Trophoblast cell (in vitro differentiated cells and primary cell): ENCODE measurements around the gene UBAC2.

ENCODE experiments used
- DNase-seq, 2 donors: peaks; one replicate each; pipeline ENCODE4 v3.0.0-alpha.2; 2016
- H2AFZ ChIP-seq: 2 replicates; pipeline ENCODE4 v1.6.1; 2013; ENCODE audit warnings: low read length, moderate library complexity, mild to moderate bottlenecking; ENCODE audit not compliant: insufficient read depth, poor library complexity
- H2AK5ac ChIP-seq: 2 replicates; pipeline ENCODE4 v1.6.1; 2013; ENCODE audit warnings: mild to moderate bottlenecking, low read length
- H2BK120ac ChIP-seq: 2 replicates; pipeline ENCODE4 v1.6.1; 2013; ENCODE audit warnings: low read length, mild to moderate bottlenecking, moderate library complexity; ENCODE audit not compliant: insufficient read depth, poor library complexity
- H2BK12ac ChIP-seq: 2 replicates; pipeline ENCODE4 v1.6.1; 2013; ENCODE audit warnings: mild to moderate bottlenecking, low read length, moderate library complexity
- H2BK5ac ChIP-seq: 2 replicates; pipeline ENCODE4 v1.6.1; 2013; ENCODE audit warnings: low read length, low read depth, moderate library complexity, mild to moderate bottlenecking; ENCODE audit not compliant: poor library complexity
- H3K14ac ChIP-seq: 2 replicates; pipeline ENCODE4 v1.6.1; 2013; ENCODE audit warnings: mild to moderate bottlenecking, low read length
- H3K18ac ChIP-seq: 2 replicates; pipeline ENCODE4 v1.6.1; 2013; ENCODE audit warnings: mild to moderate bottlenecking, low read length
- H3K23ac ChIP-seq: 2 replicates; pipeline ENCODE4 v1.6.1; 2013; ENCODE audit warnings: low read length
- H3K27ac ChIP-seq: 2 replicates; pipeline ENCODE4 v1.5.1; 2013; ENCODE audit warnings: low read depth, mild to moderate bottlenecking, inconsistent platforms, low read length, moderate library complexity
- H3K27me3 ChIP-seq: 2 replicates; pipeline ENCODE4 v1.6.1; 2013; ENCODE audit warnings: inconsistent platforms, mild to moderate bottlenecking, low read length, moderate library complexity; ENCODE audit not compliant: insufficient read depth
- H3K36me3 ChIP-seq, 2 experiments: 1 replicate in 1 of 2; 2 replicates in 1 of 2; pipeline ENCODE4 v1.6.1; 2013; ENCODE audit warnings: low read length in 2 of 2, mild to moderate bottlenecking in 2 of 2, moderate library complexity in 1 of 2; ENCODE audit not compliant: insufficient read depth in 2 of 2, control insufficient read depth in 1 of 2
- H3K4ac ChIP-seq: 2 replicates; pipeline ENCODE4 v1.6.1; 2013; ENCODE audit warnings: low read depth, mild to moderate bottlenecking, low read length, moderate library complexity
- H3K4me1 ChIP-seq, 2 experiments: 1 replicate in 1 of 2; 2 replicates in 1 of 2; pipeline ENCODE4 v1.6.1; 2013; ENCODE audit warnings: low read length in 2 of 2, mild to moderate bottlenecking in 2 of 2, moderate library complexity in 1 of 2; ENCODE audit not compliant: insufficient read depth in 2 of 2, control insufficient read depth in 1 of 2
- H3K4me2 ChIP-seq: 2 replicates; pipeline ENCODE4 v1.6.1; 2013; ENCODE audit warnings: inconsistent platforms, mild to moderate bottlenecking, low read length, moderate library complexity
- H3K4me3 ChIP-seq: 2 replicates; pipeline ENCODE4 v1.5.1; 2013; ENCODE audit warnings: mild to moderate bottlenecking, low read depth, low read length, inconsistent platforms
- H3K79me1 ChIP-seq: one replicate; pipeline ENCODE4 v1.6.1; 2013; ENCODE audit warnings: low read length
- H3K79me2 ChIP-seq: 2 replicates; pipeline ENCODE4 v1.6.1; 2013; ENCODE audit warnings: low read length, mild to moderate bottlenecking; ENCODE audit not compliant: control insufficient read depth, insufficient read depth, poor library complexity
- H3K9ac ChIP-seq: 2 replicates; pipeline ENCODE4 v1.6.1; 2013; ENCODE audit warnings: mild to moderate bottlenecking, low read length
- H3K9me3 ChIP-seq: 2 replicates; pipeline ENCODE4 v1.6.1; 2013; ENCODE audit warnings: low read depth, mild to moderate bottlenecking, control low read depth, inconsistent platforms, low read length; ENCODE audit not compliant: insufficient read depth
- H4K12ac ChIP-seq: 2 replicates; pipeline ENCODE4 v1.6.1; 2013; ENCODE audit warnings: low read depth, mild to moderate bottlenecking, low read length, moderate library complexity
- H4K8ac ChIP-seq: 2 replicates; pipeline ENCODE4 v1.6.1; 2013; ENCODE audit warnings: low read depth, mild to moderate bottlenecking, low read length, moderate library complexity
- H4K91ac ChIP-seq: one replicate; pipeline ENCODE4 v1.6.1; 2013; ENCODE audit warnings: low read depth, mild to moderate bottlenecking, low read length, moderate library complexity
- WGBS: extraction: QIAGEN DNeasy Blood & Tissue Kit; methylation state at CpG from one replicate; pipeline ENCODE4 v1.1.7; 2013; ENCODE audit warnings: missing lambda C conversion rate; ENCODE audit not compliant: insufficient read length, insufficient coverage; ENCODE audit errors: extremely low coverage; 5-methylcytosine and 5-hydroxymethylcytosine counted together

The UBAC2 gene

DNA sequence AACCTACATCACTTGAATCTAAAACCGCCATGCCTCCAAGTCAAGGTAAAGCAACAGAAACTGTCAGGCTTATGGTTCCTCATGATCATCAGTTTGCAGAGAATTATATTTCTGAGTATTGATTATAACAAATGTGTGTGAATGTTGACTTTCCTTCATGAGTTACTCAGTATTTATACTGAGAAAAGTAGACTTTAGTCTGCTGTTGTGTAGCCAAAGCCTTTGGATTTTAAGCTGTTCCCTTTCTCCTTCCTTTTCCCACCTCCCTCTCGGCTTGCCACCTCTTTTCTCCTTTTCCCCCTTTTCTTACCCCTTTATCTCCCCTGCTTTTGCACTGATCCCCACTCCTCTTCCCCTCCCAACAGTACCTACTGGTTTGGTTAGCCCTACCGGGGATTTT is 78.2 kb downstream of the UBAC2 start:
- H3K79me2 ChIP-seq: no peaks in the 10 kb centered on the region
- no peak overlapping the region for H3K4me3 ChIP-seq
- H3K4me1 ChIP-seq: no peaks in the 10 kb centered on the region
- H3K27me3 ChIP-seq: no peaks in the 10 kb centered on the region
- H3K4me2 ChIP-seq: no peak overlapping the region
- no peak overlapping the region for H2AFZ ChIP-seq
- H3K4ac ChIP-seq: no peak overlapping the region
- H3K9ac ChIP-seq: no peak overlapping the region
- H2BK120ac ChIP-seq: no peak overlapping the region
- H2BK5ac ChIP-seq: no peak overlapping the region
- no peak overlapping the region for H4K8ac ChIP-seq
- H3K27ac ChIP-seq: no peak overlapping the region
- no peak overlapping the region for H4K91ac ChIP-seq
- H3K79me1 ChIP-seq: no peaks in the 10 kb centered on the region
- H3K23ac ChIP-seq: no peak overlapping the region
- no peak for DNase-seq
- peaks cover 0 to 6% of the 10 kb centered on the region in 2 experiments for H3K36me3 ChIP-seq
- WGBS: no CpG with 5 or more reads among the region's 3 CpGs
- H3K18ac ChIP-seq: no peak overlapping the region
- no peak overlapping the region for H2BK12ac ChIP-seq
- no peak overlapping the region for H3K14ac ChIP-seq
- no peak overlapping the region for H4K12ac ChIP-seq
- H3K9me3 ChIP-seq: no peaks in the 10 kb centered on the region
- H2AK5ac ChIP-seq: no peak overlapping the region

GRCh38 chr13:99279637-99280036 is 79.0 kb downstream of the UBAC2 start:
- WGBS: no CpG with 5 or more reads among the region's 2 CpGs

GRCh38 chr13:99280166-99280565 is 79.5 kb downstream of the UBAC2 start:
- Histone ChIP-seq H2AFZ (no peak overlapping the region), H2BK12ac (no peak overlapping the region), H3K4me1 (no peaks in the 10 kb centered on the region), H3K36me3 (peaks cover 0 to 6% of the 10 kb centered on the region in 2 experiments), H3K9ac (no peak overlapping the region), H3K23ac (no peak overlapping the region), H2BK120ac (no peak overlapping the region), H3K4me3 (no peak overlapping the region), H4K91ac (no peak overlapping the region), H4K8ac (no peak overlapping the region), H3K4me2 (no peak overlapping the region), H3K9me3 (no peaks in the 10 kb centered on the region), H3K79me1 (no peaks in the 10 kb centered on the region), H3K27ac (no peak overlapping the region), H4K12ac (no peak overlapping the region), H3K18ac (no peak overlapping the region), H2AK5ac (no peak overlapping the region), H3K4ac (no peak overlapping the region), H3K14ac (no peak overlapping the region), H3K27me3 (no peaks in the 10 kb centered on the region), H3K79me2 (no peaks in the 10 kb centered on the region), H2BK5ac (no peak overlapping the region)
- no CpG with 5 or more reads among the region's 3 CpGs for WGBS
- peak in 1 of 2 donors; percentile 33 for DNase-seq

More at GRCh38 chr13:99279637-99280036, 79.0 kb downstream of the UBAC2 start:
- no peaks in the 10 kb centered on the region for H3K9me3 ChIP-seq
- no peak overlapping the region for H2BK12ac ChIP-seq
- no peak overlapping the region for H3K14ac ChIP-seq
- H3K4me2 ChIP-seq: no peak overlapping the region
- no peak overlapping the region for H3K27ac ChIP-seq
- no peaks in the 10 kb centered on the region for H3K79me2 ChIP-seq
- H3K23ac ChIP-seq: no peak overlapping the region
- no peak overlapping the region for H3K4me3 ChIP-seq
- H2BK120ac ChIP-seq: no peak overlapping the region
- no peak overlapping the region for H2AFZ ChIP-seq
- H3K36me3 ChIP-seq: peaks cover 0 to 6% of the 10 kb centered on the region in 2 experiments
- H4K91ac ChIP-seq: no peak overlapping the region
- H3K79me1 ChIP-seq: no peaks in the 10 kb centered on the region
- H3K27me3 ChIP-seq: no peaks in the 10 kb centered on the region
- no peak overlapping the region for H3K9ac ChIP-seq
- H4K8ac ChIP-seq: no peak overlapping the region
- H3K4me1 ChIP-seq: no peaks in the 10 kb centered on the region
- no peak overlapping the region for H2BK5ac ChIP-seq
- no peak overlapping the region for H3K18ac ChIP-seq
- no peak for DNase-seq
- no peak overlapping the region for H4K12ac ChIP-seq
- no peak overlapping the region for H3K4ac ChIP-seq
- H2AK5ac ChIP-seq: no peak overlapping the region

DNA sequence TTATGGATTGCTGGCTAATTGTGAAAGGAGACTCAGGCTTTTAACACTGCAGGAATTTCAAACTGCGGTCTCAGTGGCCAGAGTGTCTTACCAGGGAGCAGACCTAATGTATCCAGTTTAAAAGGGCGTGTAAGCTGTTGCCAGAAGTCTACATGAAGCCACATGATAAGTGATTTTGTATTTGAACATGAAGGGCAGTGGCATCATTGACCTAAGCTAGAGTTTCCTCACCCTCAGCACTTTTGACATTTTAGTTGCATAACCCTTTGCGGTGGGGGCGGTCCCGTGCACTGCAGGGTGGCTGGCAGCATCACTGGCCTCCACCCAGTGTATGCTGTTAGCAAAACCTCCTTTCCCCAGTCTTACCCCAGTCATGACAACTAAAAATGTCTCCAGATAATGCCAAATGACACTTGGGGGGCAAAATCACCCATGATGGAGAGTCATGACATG is 81.2 kb downstream of the UBAC2 start:
- no peak overlapping the region for H3K18ac ChIP-seq
- no peak overlapping the region for H4K8ac ChIP-seq
- H2AFZ ChIP-seq: no peak overlapping the region
- H3K4me3 ChIP-seq: no peak overlapping the region
- H2AK5ac ChIP-seq: no peak overlapping the region
- DNase-seq: peak in 1 of 2 donors; percentile 26
- no peak overlapping the region for H3K4me2 ChIP-seq
- no peaks in the 10 kb centered on the region for H3K79me2 ChIP-seq
- no peaks in the 10 kb centered on the region for H3K4me1 ChIP-seq
- WGBS: no CpG with 5 or more reads among the region's 5 CpGs
- no peak overlapping the region for H2BK5ac ChIP-seq
- H4K91ac ChIP-seq: no peak overlapping the region
- no peak overlapping the region for H3K9ac ChIP-seq
- H3K14ac ChIP-seq: no peak overlapping the region
- H3K4ac ChIP-seq: no peak overlapping the region
- peaks cover 0 to 2% of the 10 kb centered on the region in 2 experiments for H3K36me3 ChIP-seq
- H3K27me3 ChIP-seq: no peaks in the 10 kb centered on the region
- H3K9me3 ChIP-seq: no peaks in the 10 kb centered on the region
- H3K27ac ChIP-seq: no peak overlapping the region
- no peak overlapping the region for H2BK120ac ChIP-seq
- H3K23ac ChIP-seq: no peak overlapping the region
- no peaks in the 10 kb centered on the region for H3K79me1 ChIP-seq
- no peak overlapping the region for H4K12ac ChIP-seq
- no peak overlapping the region for H2BK12ac ChIP-seq
